ENCODE data around the gene ST3GAL2. TPM values are rescaled to one million over a fixed set of nuclear protein-coding genes. Genes with fewer than 3 reads are reported as not detected.

Gene ST3GAL2
- total RNA-seq, 2 donors from 2014 or later: 56.4 to 57.8 TPM

DNA sequence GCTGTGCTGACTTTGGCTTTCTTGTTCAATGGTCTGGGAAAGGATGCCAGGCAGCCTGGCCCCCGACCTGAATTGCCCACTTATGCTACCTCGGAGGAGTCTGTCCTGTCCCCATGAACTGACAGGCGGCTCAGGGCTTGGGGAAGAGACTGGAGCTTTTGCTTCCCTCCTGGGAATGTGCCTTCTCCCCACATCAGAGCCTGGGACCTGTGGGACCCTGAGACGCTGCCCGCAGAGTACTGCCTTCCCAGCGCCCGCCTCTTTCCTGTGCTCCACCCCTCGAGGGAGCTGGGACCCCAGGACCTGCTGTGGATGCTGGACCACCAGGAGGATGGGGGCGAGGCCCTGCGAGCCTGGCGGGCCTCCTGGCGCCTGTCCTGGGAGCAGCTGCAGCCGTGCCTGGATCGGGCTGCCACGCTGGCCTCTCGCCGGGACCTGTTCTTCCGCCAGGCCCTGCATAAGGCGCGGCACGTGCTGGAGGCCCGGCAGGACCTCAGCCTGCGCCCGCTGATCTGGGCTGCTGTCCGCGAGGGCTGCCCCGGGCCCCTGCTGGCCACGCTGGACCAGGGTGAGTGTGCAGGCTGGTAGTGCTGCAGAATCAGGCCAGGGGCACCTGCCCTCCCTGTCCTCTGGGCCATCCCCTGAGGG is 34.0 kb upstream of the ST3GAL2 start:
- Mint-ChIP-seq H3K36me3 (ENCODE audit: low read depth) (peaks cover 2% of the 10 kb centered on the region), H3K27me3 (ENCODE audit: insufficient read depth) (no peaks in the 10 kb centered on the region), H3K9me3 (no peaks in the 10 kb centered on the region), H3K4me3 (no peak overlapping the region), H3K27ac (no peak overlapping the region), H3K4me1 (peaks cover 3% of the 10 kb centered on the region)
- H3K27me3 ChIP-seq (ENCODE audit: control insufficient read depth, insufficient read depth, low read length, poor library complexity, severe bottlenecking): no peaks in the 10 kb centered on the region
- no peaks in the 10 kb centered on the region for H3K4me1 ChIP-seq (ENCODE audit: control insufficient read depth, insufficient read depth, low read length)
- WGBS, 2 experiments (ENCODE audit: insufficient coverage in 1 of 2, insufficient read length in 1 of 2): 90 to 93% methylated on average over 19 to 28 of the region's 28 CpGs
- H3K9me3 ChIP-seq (ENCODE audit: control insufficient read depth, low read length): no peaks in the 10 kb centered on the region
- TF ChIP-seq, protein P1, sequence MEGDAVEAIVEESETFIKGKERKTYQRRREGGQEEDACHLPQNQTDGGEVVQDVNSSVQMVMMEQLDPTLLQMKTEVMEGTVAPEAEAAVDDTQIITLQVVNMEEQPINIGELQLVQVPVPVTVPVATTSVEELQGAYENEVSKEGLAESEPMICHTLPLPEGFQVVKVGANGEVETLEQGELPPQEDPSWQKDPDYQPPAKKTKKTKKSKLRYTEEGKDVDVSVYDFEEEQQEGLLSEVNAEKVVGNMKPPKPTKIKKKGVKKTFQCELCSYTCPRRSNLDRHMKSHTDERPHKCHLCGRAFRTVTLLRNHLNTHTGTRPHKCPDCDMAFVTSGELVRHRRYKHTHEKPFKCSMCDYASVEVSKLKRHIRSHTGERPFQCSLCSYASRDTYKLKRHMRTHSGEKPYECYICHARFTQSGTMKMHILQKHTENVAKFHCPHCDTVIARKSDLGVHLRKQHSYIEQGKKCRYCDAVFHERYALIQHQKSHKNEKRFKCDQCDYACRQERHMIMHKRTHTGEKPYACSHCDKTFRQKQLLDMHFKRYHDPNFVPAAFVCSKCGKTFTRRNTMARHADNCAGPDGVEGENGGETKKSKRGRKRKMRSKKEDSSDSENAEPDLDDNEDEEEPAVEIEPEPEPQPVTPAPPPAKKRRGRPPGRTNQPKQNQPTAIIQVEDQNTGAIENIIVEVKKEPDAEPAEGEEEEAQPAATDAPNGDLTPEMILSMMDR (conservative IDR thresholded peaks at IDR 0.05): no peak
- peak; percentile 54 for DNase-seq
- H3K9ac ChIP-seq (ENCODE audit: extremely low read depth, low read length, poor library complexity, severe bottlenecking): no peak overlapping the region
- no peaks in the 10 kb centered on the region for H3K36me3 ChIP-seq (ENCODE audit: control insufficient read depth, insufficient read depth, low read length)
- no peak overlapping the region for H3K27ac ChIP-seq (ENCODE audit: low read depth, low read length)
- H3K4me3 ChIP-seq (ENCODE audit: low read length): no peak overlapping the region

DNA sequence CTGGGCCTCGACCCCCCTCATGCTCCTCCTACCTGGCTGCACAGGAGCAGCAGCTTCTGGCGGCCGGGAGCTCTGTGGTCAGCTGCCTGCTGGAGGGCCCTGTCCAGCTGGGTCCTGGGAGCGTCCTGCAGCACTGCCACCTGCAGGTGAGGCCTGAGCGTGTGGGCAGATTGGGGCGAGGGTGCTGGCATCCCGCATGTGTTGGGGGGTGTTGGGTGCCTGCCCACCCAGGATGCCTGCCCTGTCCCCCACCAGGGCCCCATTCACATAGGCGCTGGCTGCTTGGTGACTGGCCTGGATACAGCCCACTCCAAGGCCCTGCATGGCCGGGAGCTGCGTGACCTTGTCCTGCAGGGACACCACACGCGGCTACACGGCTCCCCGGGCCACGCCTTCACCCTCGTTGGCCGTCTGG is 32.0 kb upstream of the ST3GAL2 start:
- Histone ChIP-seq H3K9me3 (ENCODE audit: control insufficient read depth, low read length) (no peaks in the 10 kb centered on the region), H3K36me3 (ENCODE audit: control insufficient read depth, insufficient read depth, low read length) (no peaks in the 10 kb centered on the region), H3K27ac (ENCODE audit: low read depth, low read length) (no peak overlapping the region), H3K27me3 (ENCODE audit: control insufficient read depth, insufficient read depth, low read length, poor library complexity, severe bottlenecking) (no peaks in the 10 kb centered on the region), H3K9ac (ENCODE audit: extremely low read depth, low read length, poor library complexity, severe bottlenecking) (no peak overlapping the region), H3K4me1 (ENCODE audit: control insufficient read depth, insufficient read depth, low read length) (no peaks in the 10 kb centered on the region), H3K4me3 (ENCODE audit: low read length) (no peak overlapping the region)
- H3K27ac Mint-ChIP-seq: peak overlapping the region; percentile 85
- no peaks in the 10 kb centered on the region for H3K27me3 Mint-ChIP-seq (ENCODE audit: insufficient read depth)
- H3K4me3 Mint-ChIP-seq: no peak overlapping the region
- peak; percentile 87 for DNase-seq
- H3K4me1 Mint-ChIP-seq: peaks cover 3% of the 10 kb centered on the region
- TF ChIP-seq, protein P1 (conservative IDR thresholded peaks at IDR 0.05): peak; percentile 80
- H3K36me3 Mint-ChIP-seq (ENCODE audit: low read depth): no peaks in the 10 kb centered on the region
- no peaks in the 10 kb centered on the region for H3K9me3 Mint-ChIP-seq
- WGBS, 2 experiments (ENCODE audit: insufficient coverage in 1 of 2, insufficient read length in 1 of 2): 72 to 92% methylated on average over 9 to 17 of the region's 17 CpGs

DNA sequence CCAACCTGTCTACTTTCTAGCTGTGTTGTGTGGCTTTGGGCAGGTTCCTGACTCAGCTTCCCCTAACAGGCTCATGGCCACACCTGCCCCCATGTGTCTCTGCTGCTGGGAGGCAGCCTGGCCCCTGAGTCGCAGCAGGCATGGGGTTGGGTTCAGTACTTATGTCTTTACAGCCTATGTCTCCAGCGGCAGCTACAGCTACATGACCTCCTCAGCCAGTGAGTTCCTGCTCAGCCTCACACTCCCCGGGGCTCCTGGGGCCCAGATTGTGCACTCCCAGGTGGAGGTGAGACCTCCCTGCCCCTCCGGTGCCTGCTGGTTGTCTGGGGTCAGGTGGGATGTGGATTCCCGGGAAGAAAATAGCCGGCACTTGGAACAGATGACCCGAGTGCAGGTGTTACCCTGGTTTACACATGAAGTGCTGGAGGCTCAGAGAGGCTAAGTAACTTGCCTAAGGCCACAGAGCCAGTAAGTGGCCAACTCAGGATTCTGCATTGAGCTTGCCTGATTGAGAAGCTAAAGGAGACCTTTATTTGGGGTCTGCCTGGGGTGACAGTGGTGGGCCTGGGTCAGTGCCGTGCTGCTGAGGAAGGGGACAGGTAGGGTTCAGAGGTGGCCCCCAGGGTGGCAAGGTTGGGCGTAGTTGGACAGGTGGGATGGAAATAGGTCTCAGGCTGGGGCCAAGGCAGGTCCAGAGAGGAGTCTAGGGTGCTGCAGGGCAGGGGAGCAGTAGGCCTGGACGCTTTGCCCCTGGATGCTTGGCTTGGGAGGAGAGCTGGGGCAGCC is 31.4 kb upstream of the ST3GAL2 start:
- Histone ChIP-seq H3K4me3 (ENCODE audit: low read length) (no peak overlapping the region), H3K9me3 (ENCODE audit: control insufficient read depth, low read length) (no peaks in the 10 kb centered on the region), H3K9ac (ENCODE audit: extremely low read depth, low read length, poor library complexity, severe bottlenecking) (no peak overlapping the region), H3K27me3 (ENCODE audit: control insufficient read depth, insufficient read depth, low read length, poor library complexity, severe bottlenecking) (no peaks in the 10 kb centered on the region), H3K36me3 (ENCODE audit: control insufficient read depth, insufficient read depth, low read length) (no peaks in the 10 kb centered on the region), H3K4me1 (ENCODE audit: control insufficient read depth, insufficient read depth, low read length) (no peaks in the 10 kb centered on the region), H3K27ac (ENCODE audit: low read depth, low read length) (no peak overlapping the region)
- TF ChIP-seq, protein P1 (conservative IDR thresholded peaks at IDR 0.05): no peak
- H3K4me3 Mint-ChIP-seq: no peak overlapping the region
- no peaks in the 10 kb centered on the region for H3K9me3 Mint-ChIP-seq
- peaks cover 3% of the 10 kb centered on the region for H3K4me1 Mint-ChIP-seq
- 88 to 93% methylated on average over 5 to 10 of the region's 10 CpGs for WGBS, 2 experiments (ENCODE audit: insufficient coverage in 1 of 2, insufficient read length in 1 of 2)
- peak overlapping the region; percentile 85 for H3K27ac Mint-ChIP-seq
- DNase-seq: no peak
- H3K27me3 Mint-ChIP-seq (ENCODE audit: insufficient read depth): no peaks in the 10 kb centered on the region
- no peaks in the 10 kb centered on the region for H3K36me3 Mint-ChIP-seq (ENCODE audit: low read depth)
